Thyroid gland (tissue), 4 donors: ENCODE measurements around the gene MTHFSD. TPM values are rescaled to one million over a fixed set of nuclear protein-coding genes. Genes with fewer than 3 reads are reported as not detected.

Experiments
- DNase-seq, 2 donors: peaks; one replicate each; pipeline ENCODE4 v3.0.0-alpha.2; 2019
- H3K27ac ChIP-seq, 3 donors: fragments of 200-600 bp; sonication (generic); 1 replicate in 2 of 3; 2 replicates in 1 of 3; pipeline ENCODE4 v1.5.1; 2016 to 2019; ENCODE audit warnings: mild to moderate bottlenecking in 1 of 3, moderate library complexity in 1 of 3
- H3K27me3 ChIP-seq: fragments of 200-600 bp; sonication (generic); one replicate; pipeline ENCODE4 v1.5.1; 2019
- H3K36me3 ChIP-seq, 2 donors: fragments of 200-600 bp; sonication (generic); one replicate each; pipeline ENCODE4 v1.5.1; 2016 to 2019
- H3K4me1 ChIP-seq, 2 donors: fragments of 200-600 bp; sonication (generic); one replicate each; pipeline ENCODE4 v1.5.1; 2017 to 2019
- H3K4me3 ChIP-seq, 3 donors: fragments of 200-600 bp; sonication (generic); replicated peaks in 1 of 3; 1 replicate in 2 of 3; 2 replicates in 1 of 3; pipeline ENCODE4 v1.5.1; 2016; ENCODE audit warnings: mild to moderate bottlenecking in 1 of 3
- H3K9me3 ChIP-seq: fragments of 200-600 bp; sonication (generic); one replicate; pipeline ENCODE4 v1.5.1; 2017
- POLR2A ChIP-seq, 2 donors: fragments of 450-650 bp; IDR thresholded peaks; one replicate each; pipeline ENCODE4 v1.6.1; 2017; ENCODE audit warnings: antibody characterized with exemption in 2 of 2, mild to moderate bottlenecking in 2 of 2, moderate library complexity in 1 of 2
- WGBS, 2 donors: methylation state at CpG; one replicate each; pipeline ENCODE4 v1.1.5; 2017; 5-methylcytosine and 5-hydroxymethylcytosine counted together
- intact Hi-C: fragments of 100-400 bp; cut with DNase I; formaldehyde crosslinking; loops from one replicate; pipeline ENCODE4 v1.15.1; 2023
- total RNA-seq, 4 donors: library from RNA; depleted of rRNA; stranded (reverse); fragments of >200 nt; gene quantifications; one replicate each; pipeline ENCODE4 v1.2.3, GENCODE V29; 2016
- TF ChIP-seq, protein P1 (sequence below), 6 experiments: fragments of 200-600 bp in 3 of 6; fragments of 450-650 bp in 3 of 6; sonication (generic) in 3 of 6; IDR thresholded peaks; one replicate each; pipeline ENCODE4 v1.5.1; 2016 to 2019; ENCODE audit warnings: antibody characterized with exemption in 6 of 6, mild to moderate bottlenecking in 2 of 6, inconsistent platforms in 1 of 6, moderate library complexity in 1 of 6

The MTHFSD gene, protein sequence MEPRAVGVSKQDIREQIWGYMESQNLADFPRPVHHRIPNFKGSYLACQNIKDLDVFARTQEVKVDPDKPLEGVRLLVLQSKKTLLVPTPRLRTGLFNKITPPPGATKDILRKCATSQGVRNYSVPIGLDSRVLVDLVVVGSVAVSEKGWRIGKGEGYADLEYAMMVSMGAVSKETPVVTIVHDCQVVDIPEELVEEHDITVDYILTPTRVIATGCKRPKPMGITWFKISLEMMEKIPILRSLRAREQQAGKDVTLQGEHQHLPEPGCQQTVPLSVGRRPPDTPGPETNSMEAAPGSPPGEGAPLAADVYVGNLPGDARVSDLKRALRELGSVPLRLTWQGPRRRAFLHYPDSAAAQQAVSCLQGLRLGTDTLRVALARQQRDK
- 10 to 100 TPM; 21.2 to 27.4 (median 25.2) TPM for total RNA-seq

DNA sequence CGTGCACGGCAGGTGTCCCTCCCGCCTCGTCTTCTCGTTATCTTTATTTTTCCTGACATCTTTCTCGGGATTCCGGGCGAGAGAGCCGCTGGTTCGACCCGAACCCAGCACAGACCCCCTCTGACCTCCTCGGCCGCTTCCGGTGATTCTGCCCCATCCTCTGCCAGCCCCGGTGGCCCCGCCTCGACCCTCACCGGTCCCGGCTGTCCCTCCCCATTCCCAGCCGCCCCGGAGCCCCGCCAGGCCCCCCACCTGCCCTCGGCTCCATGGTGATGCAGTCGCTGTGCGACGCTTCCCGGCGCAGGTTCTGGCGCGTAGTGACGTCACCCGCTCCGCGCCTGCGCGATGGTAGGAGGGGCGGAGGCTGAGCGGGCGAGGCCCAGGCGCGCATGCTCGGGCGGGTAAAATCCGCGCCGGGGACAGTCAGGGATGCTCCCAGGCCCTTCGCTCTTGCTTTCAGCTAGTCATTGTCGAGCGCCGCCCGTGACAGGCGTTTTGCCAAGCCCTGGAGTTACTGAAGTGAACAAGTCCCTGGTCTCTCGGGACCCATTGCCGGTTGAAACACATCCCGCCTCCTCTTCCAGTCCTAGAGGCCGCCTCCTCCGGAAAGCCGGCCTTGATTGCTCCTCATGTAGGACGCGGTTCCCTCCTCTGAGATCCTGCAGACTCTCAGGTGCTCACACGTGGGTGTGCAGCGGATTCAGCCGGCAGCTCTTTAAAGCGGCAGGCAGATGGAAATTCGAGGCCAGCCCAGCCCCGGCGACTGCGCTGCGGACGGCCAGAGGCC lies at the start of gene MTHFSD:
Gene MTHFSD (minus strand): TSS at position 319 of the 787 bp plus-strand sequence. CDS start 51 bp downstream, at position 268.
- 3 to 7% methylated on average over 46 to 63 of the region's 70 CpGs for WGBS, 2 donors
- H3K9me3 ChIP-seq: no peaks in the 10 kb centered on the region
- H3K4me1 ChIP-seq: peaks cover 0 to 14% of the 10 kb centered on the region in 2 donors
- TF ChIP-seq, protein P1, sequence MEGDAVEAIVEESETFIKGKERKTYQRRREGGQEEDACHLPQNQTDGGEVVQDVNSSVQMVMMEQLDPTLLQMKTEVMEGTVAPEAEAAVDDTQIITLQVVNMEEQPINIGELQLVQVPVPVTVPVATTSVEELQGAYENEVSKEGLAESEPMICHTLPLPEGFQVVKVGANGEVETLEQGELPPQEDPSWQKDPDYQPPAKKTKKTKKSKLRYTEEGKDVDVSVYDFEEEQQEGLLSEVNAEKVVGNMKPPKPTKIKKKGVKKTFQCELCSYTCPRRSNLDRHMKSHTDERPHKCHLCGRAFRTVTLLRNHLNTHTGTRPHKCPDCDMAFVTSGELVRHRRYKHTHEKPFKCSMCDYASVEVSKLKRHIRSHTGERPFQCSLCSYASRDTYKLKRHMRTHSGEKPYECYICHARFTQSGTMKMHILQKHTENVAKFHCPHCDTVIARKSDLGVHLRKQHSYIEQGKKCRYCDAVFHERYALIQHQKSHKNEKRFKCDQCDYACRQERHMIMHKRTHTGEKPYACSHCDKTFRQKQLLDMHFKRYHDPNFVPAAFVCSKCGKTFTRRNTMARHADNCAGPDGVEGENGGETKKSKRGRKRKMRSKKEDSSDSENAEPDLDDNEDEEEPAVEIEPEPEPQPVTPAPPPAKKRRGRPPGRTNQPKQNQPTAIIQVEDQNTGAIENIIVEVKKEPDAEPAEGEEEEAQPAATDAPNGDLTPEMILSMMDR (IDR thresholded peaks at IDR 0.05): no peak
- TF ChIP-seq POLR2A (IDR thresholded peaks at IDR 0.05): peak in 1 of 2 donors; percentile 67
- peak within 1 kb of the TSS; percentile 55 to 99 (median 67) for H3K4me3 ChIP-seq
- peak within 1 kb of the TSS; percentile 69 to 87 (median 85) for H3K27ac ChIP-seq
- no peaks in the 10 kb centered on the region for H3K27me3 ChIP-seq
- intact Hi-C loops: no loop called here
- H3K36me3 ChIP-seq: no peaks in the 10 kb centered on the region
- peak; percentile 87 to 93 for DNase-seq

DNA sequence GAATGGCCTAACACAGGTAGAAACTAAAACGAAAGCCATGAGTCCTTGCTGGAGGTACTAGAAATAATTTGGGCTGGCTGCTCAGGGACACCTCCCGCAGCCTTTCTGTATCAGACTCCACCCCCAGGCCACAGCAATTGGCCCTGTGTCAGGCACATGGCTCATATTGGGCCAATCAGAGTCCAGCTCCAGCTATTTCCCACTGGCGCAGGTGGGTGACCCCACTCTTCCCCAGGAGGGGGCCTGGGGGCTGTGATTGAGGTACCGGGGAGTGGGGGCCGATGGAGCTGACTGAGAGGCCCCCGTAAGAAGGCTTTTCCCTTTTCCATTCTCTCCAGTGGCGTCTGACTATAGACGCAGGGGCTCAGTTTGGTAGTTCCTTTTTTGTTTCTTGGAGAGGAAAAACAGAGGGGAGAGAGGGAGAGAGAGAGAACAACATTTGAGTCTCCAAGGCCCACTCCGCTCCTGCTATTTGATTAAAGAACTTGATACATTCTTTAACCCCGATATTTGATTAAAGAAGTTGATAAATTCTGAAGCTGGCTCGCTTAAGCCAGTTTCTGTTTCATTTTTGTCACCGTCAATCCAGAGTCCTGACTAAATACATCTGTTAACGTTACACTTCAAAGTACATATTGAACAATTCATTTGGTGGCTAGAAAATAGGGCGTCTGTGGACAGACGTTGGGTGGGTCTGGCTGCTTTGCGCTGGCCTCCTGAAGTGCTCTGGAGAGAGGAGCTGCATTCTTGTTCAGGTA lies 49.6 kb upstream of the MTHFSD start:
- Histone ChIP-seq H3K36me3 (no peaks in the 10 kb centered on the region), H3K4me1 (no peaks in the 10 kb centered on the region), H3K27ac (no peak overlapping the region), H3K4me3 (no peak overlapping the region), H3K27me3 (no peaks in the 10 kb centered on the region), H3K9me3 (no peaks in the 10 kb centered on the region)
- DNase-seq: no peak
- no peak for TF ChIP-seq POLR2A (IDR thresholded peaks at IDR 0.05)
- TF ChIP-seq, protein P1 (IDR thresholded peaks at IDR 0.05): no peak
- intact Hi-C loops: no loop called here
- 76 to 80% methylated on average over 16 of the region's 16 CpGs for WGBS, 2 donors

- Histone ChIP-seq H3K36me3 (no peaks in the 10 kb centered on the region), H3K27ac (no peak overlapping the region), H3K4me3 (no peak overlapping the region), H3K9me3 (no peaks in the 10 kb centered on the region), H3K27me3 (no peaks in the 10 kb centered on the region), H3K4me1 (no peaks in the 10 kb centered on the region)
- WGBS, 2 donors: 80% methylated on average over 4 of the region's 4 CpGs
- intact Hi-C loops: no loop called here
- TF ChIP-seq POLR2A (IDR thresholded peaks at IDR 0.05): no peak
- TF ChIP-seq, protein P1 (IDR thresholded peaks at IDR 0.05): no peak
- no peak for DNase-seq
These were observed 47.5 kb upstream of the MTHFSD start for GRCh38 chr16:86602521-86602920.

- Histone ChIP-seq H3K36me3 (no peaks in the 10 kb centered on the region), H3K4me3 (no peak overlapping the region), H3K9me3 (no peaks in the 10 kb centered on the region), H3K27ac (no peak overlapping the region), H3K4me1 (no peaks in the 10 kb centered on the region), H3K27me3 (no peaks in the 10 kb centered on the region)
- 78 to 93% methylated on average over 2 of the region's 2 CpGs for WGBS, 2 donors
- DNase-seq: no peak
- intact Hi-C loops: no loop called here
- no peak for TF ChIP-seq POLR2A (IDR thresholded peaks at IDR 0.05)
- TF ChIP-seq, protein P1 (IDR thresholded peaks at IDR 0.05): no peak
These were observed 46.3 kb upstream of the MTHFSD start for GRCh38 chr16:86601356-86601755.
